ENCODE data around the gene AVPR2. TPM values are rescaled to one million over a fixed set of nuclear protein-coding genes. Genes with fewer than 3 reads are reported as not detected.

The AVPR2 gene
- polyA plus RNA-seq, 1 donor: 2.0 TPM

DNA sequence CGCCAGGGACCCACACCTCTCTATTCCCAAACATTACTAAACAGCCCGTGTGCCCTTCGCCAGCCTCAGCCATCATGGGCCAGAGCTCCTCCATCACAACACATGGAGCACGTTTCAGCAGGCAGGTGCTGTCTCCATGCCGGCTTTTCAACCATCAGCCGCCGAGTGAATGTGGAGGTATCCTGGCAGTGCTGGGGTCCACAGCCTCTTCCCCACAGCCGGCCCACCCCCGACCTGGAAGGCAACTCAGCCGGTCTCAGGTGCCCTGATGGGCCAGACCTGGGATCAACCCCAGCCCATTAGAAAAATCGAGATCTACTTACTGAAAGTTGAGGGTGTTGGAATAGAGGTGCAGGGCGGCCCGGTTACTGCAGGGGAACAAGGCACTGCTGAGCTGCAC, 27.3 kb downstream of the AVPR2 start:
- no peak for DNase-seq

- DNase-seq: no peak
These were observed 27.9 kb downstream of the AVPR2 start for GRCh38 chrX:153932220-153932915.

DNA sequence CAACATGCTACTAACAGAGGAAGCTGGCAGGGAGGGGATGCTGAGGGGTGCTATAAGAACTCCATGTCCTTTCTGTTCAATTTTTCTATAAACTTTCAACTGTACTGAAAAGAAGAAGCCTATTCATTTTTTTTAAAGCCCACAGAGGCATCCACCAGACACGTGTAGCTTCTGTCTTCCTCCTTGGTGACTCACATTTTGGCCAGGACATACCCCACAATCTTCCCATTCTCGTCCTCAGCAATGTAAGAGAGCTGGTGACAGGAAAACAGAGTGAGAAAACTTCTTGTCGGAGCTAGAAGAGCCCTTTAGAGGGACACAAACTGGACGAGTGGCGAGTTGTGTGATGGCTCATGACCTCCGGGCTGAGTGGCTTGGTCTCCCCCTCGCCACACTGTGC, 29.3 kb downstream of the AVPR2 start:
- DNase-seq: no peak

- no peak for DNase-seq
These were observed 29.8 kb downstream of the AVPR2 start for GRCh38 chrX:153934148-153934761.

DNA sequence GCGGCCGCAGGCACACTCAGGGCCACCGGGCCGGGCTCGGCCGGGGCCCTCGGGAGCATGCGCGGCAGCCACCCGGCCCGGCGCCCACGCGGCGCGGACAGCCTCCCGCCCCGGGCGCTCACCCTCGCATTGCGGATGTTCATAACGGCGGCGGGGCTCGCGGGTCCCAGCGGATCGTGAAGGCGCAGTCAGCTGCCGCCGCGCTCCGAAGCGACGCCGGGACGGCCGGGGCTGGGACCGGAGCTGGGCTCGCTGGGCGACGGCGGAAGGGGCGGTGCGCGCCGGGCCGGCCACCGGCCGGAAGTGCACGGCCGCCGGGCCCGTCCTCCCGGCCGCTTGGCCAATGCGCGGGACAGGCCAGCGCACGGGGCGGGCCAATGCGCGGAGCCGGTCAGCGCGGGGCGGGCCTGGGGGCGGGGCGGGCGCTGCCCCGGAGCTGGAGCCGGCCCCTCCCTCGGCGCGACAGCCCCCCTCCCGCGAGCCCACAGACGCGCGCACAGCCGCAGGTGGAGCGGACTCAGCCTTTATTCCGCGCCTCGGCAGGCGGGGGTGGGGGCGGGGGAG, 30.4 kb downstream of the AVPR2 start, which contains the start of gene NAA10:
Gene NAA10, minus strand, starts transcription at position 276 of the 564 bp plus-strand sequence. Its CDS starts 133 bp downstream, at position 143.
- DNase-seq: no peak

- no peak for DNase-seq
These were observed 30.9 kb downstream of the AVPR2 start for GRCh38 chrX:153935326-153935851.

GRCh38 chrX:153937056-153937455, 32.6 kb downstream of the AVPR2 start:
- no peak for DNase-seq

DNA sequence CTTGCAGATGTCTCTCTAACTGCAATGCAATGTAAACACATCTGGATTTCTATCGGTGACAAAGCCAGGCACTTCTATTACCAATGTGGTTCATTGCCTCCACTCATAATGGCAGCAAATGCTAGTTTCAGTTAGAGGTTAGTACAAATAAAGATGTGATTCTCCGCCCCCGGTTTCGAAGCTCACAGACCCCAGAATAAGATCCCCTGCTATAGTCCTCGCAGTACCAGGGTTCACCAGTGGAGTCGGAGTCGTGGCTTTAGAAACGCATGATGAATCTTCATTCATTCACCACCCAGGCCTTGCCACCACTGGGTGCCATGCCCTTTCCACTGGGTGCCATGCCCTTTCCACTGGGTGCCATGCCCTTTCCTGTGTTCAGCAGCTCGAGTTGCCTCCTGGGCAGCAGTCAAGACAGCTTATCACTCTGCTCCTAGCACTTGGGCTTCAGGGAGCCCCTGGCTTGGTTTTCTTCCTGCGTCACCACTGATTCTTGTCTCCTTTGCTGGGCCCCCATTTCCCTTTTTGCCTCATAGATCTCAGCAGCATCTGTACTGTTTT, 33.8 kb downstream of the AVPR2 start:
- no peak for DNase-seq

- DNase-seq: no peak
These were observed 35.1 kb downstream of the AVPR2 start for GRCh38 chrX:153939573-153939972.

- no peak for DNase-seq
These were observed 37.1 kb downstream of the AVPR2 start for GRCh38 chrX:153941336-153942252.

DNA sequence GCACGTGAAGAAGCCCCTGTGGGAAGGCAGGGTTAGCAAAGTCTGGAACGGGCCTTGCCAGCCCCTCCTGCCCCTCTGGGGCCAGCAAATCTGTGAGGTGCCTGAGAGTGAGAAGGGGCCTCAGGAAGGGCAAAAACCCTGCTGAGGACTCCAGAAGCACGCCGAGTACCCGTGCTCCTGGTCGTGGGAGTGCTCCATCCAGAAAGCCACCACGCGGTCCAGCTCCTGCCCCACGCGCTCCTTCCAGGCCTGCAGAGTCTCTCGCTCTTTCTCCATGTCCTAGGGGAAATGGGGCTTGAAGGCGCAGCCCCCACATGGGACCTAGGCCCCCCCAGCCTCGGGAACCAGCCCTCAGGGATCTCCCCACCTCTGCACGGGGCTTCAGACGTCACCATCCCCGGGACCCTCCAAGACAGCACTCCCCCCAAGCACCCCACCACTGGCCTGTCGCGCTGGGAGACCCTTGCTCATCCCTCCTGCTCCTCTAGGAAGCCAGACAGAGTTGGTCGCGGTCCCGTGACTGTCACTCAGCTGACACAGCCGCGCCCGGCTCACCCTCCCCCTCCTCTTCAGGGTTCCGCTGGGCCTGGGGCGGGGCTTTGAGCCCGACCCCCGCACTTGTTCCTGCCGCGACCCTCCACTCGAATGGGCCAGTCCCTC, 39.8 kb downstream of the AVPR2 start, which contains the start of gene RENBP:
Gene RENBP, minus strand, starts transcription at position 504 of the 660 bp plus-strand sequence. Its CDS starts 33 bp downstream, at position 471.
- DNase-seq: no peak

DNA sequence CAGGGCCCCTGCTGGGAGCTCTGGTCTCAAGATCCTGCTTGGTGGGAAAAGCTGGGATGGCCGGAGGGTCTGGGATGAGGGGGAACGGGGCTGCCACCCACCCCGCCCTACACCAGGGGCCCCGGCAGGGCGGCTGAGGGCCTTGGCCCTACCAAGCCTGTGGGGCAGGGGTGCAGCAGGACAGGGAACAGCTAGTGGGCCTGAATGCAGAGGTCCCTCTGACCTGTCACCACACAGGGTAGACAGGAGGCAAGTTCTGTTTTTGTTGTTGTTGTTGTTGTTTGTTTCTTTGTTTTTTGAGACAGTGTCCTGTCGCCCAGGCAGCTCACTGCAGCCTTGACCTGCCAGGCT, 40.3 kb downstream of the AVPR2 start:
- DNase-seq: no peak

DNA sequence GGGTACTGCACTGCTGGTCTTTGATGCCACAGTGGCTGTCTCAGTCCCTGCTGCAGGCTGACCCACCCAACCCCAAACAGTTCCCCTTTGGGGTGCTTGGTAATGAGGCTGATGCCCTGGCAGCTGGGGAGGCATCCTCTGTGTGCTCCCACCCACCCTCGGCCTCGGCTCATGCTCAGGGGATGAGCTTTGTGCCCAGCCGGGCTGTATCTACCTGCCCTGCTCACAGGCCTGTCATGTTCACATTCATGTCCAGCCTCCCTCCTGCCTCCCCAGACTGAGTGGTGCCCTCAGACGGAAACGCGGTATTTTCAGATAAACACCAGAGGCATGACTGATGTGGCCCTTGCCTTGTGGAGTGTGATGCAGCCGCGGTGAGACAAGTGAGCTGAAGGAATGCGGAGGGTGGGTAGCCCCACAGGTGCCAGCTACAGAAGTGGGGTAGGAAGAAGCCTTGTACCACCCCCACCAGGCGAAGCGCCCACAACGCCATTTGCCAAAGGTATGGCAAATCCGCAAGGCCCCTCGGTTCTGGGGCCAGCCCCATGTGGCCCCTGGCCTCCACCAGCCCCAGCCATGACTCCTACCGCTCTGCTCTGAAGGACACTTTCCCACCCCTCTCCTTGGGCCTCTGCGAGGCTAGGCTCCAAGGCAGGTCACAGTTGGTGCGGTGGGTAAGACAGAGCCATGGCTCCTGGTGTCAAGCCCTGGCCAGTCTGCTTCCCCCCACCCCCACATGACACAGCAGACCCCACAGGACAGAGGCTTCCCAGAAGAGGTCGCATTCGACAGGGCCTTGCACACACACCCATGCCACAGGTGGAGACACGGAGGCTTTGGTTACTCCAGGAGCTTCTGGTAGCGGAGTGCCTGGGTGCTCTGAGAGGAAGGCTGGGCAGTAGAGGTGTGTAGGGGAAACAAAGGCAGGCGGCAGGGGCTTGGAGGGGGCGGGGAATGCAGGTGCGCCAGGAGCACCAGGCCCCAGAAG, 41.8 kb downstream of the AVPR2 start:
- DNase-seq: no peak

- DNase-seq: no peak
These were observed 42.7 kb downstream of the AVPR2 start for GRCh38 chrX:153947009-153947769.

DNA sequence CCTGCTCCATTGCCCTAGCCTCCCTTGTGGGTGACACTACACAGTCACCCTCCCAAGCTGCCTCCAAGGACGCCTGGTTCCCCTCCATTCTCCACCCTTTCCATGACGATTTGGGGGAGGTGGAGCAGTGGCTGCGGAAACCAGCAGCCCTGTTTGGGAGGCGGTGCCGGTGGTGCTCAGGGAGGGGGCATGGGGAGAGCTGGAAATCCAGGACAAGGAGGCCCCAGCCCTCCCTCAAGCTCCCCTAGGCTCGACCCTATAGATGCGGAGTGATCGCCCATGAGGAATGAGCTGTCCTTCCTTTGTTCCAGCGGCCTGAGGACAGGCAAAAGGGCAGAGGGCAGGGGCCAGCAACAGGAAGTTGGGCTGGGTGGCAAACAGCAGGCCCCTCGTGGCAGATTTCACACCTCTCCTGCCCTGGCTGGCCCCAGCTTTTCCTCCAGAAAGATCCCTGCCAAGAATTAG, 43.6 kb downstream of the AVPR2 start:
- DNase-seq: no peak

GRCh38 chrX:153948847-153949805, 44.7 kb downstream of the AVPR2 start:
- no peak for DNase-seq

DNA sequence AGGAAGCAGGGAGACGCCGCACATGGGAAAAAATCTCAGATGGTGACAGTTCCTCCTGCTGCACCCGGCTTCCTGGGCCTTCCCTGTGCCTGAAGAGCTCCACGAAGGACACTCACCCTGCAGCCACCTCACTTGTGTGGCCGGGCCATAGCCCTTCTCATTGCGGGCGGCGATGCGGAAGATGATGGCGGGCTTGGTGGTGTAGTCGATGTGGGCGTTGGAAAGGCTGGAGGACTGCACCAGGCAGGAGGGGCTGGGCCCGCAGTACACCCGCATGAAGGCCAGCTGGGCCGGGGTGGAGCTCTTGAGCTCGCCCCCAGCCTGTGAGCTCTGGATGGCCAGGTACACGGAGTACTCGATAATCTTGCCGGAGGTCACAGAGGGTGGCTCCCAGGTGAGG, 45.7 kb downstream of the AVPR2 start:
- no peak for DNase-seq

Data from left kidney (tissue), 2 donors.